ENCODE measurements around the gene MIEF1.

- TF ChIP-seq ZNF518A (tag by site-specific recombination; conservative IDR thresholded peaks at IDR 0.05; ENCODE audit: low read depth) (no peak), ZNF335 (tag by site-specific recombination; conservative IDR thresholded peaks at IDR 0.05) (no peak; the same call in 1 of the 2 replicates), CTCF (tag by site-specific recombination; IDR thresholded peaks at IDR 0.05) (no peak), ZNF148 (tag by site-specific recombination; IDR thresholded peaks at IDR 0.05; ENCODE audit: borderline replicate concordance) (no peak), ZNF510 (tag by site-specific recombination; IDR thresholded peaks at IDR 0.05; ENCODE audit: insufficient replicate concordance) (no peak), ZNF692 (tag by site-specific recombination; IDR thresholded peaks at IDR 0.05) (no peak), ZFHX2 (tag by site-specific recombination; conservative IDR thresholded peaks at IDR 0.05) (no peak), ZNF707 (tag by site-specific recombination; IDR thresholded peaks at IDR 0.05) (no peak), ZNF274 (IDR thresholded peaks at IDR 0.05; ENCODE audit: low read length) (no peak), ZNF274 (tag by site-specific recombination; IDR thresholded peaks at IDR 0.05; ENCODE audit: borderline replicate concordance) (no peak), ZNF302 (tag by site-specific recombination; IDR thresholded peaks at IDR 0.05; ENCODE audit: low read depth) (no peak), ZBTB7A (tag by site-specific recombination; IDR thresholded peaks at IDR 0.05; ENCODE audit: low read depth) (no peak), PRDM4 (tag by site-specific recombination; IDR thresholded peaks at IDR 0.05) (no peak)
Observed at GRCh38 chr22:39502789-39503409, 809 bp downstream of the MIEF1 start.

All from HEK293 (cell line).